HG02678 (cell line): ENCODE data around the gene MGAT5.

Experiments used
- ATAC-seq: cut with Tn5 transposase; IDR thresholded peaks from one replicate; pipeline ENCODE4 v1.9.1; 2021; ENCODE audit warnings: mild to moderate bottlenecking, moderate library complexity; ENCODE audit not compliant: unreplicated experiment

The MGAT5 gene

GRCh38 chr2:134299334-134299733, 45.5 kb downstream of the MGAT5 start:
- ATAC-seq = no peak

- no peak for ATAC-seq
These were observed 46.7 kb downstream of the MGAT5 start for GRCh38 chr2:134300585-134300984.

GRCh38 chr2:134301099-134301927, 47.4 kb downstream of the MGAT5 start:
- no peak for ATAC-seq

GRCh38 chr2:134301928-134302260, 48.0 kb downstream of the MGAT5 start:
- ATAC-seq = no peak

GRCh38 chr2:134304394-134305108, 50.7 kb downstream of the MGAT5 start:
- ATAC-seq = no peak

GRCh38 chr2:134305109-134305491, 51.2 kb downstream of the MGAT5 start:
- no peak for ATAC-seq

GRCh38 chr2:134306521-134306920, 52.6 kb downstream of the MGAT5 start:
- no peak for ATAC-seq

GRCh38 chr2:134307334-134307733, 53.5 kb downstream of the MGAT5 start:
- ATAC-seq = no peak

GRCh38 chr2:134308474-134309385, 54.9 kb downstream of the MGAT5 start:
- ATAC-seq = no peak

- no peak for ATAC-seq
These were observed 56.5 kb downstream of the MGAT5 start for GRCh38 chr2:134310107-134311079.

GRCh38 chr2:134312482-134312881, 58.6 kb downstream of the MGAT5 start:
- no peak for ATAC-seq

GRCh38 chr2:134314202-134314601, 60.3 kb downstream of the MGAT5 start:
- ATAC-seq = no peak

GRCh38 chr2:134314681-134315368, 61.0 kb downstream of the MGAT5 start:
- no peak for ATAC-seq

- no peak for ATAC-seq
These were observed 61.6 kb downstream of the MGAT5 start for GRCh38 chr2:134315471-134315870.

GRCh38 chr2:134319596-134320254, 65.9 kb downstream of the MGAT5 start:
- ATAC-seq = no peak

GRCh38 chr2:134320930-134321329, 67.1 kb downstream of the MGAT5 start:
- no peak for ATAC-seq

- no peak for ATAC-seq
These were observed 69.9 kb downstream of the MGAT5 start for GRCh38 chr2:134323777-134324176.

- no peak for ATAC-seq
These were observed 70.6 kb downstream of the MGAT5 start for GRCh38 chr2:134324430-134324829.

- ATAC-seq = peak; percentile 92
These were observed 71.1 kb downstream of the MGAT5 start for GRCh38 chr2:134324947-134325346.
